Measurements from ENCODE around the gene C18orf63. TPM values are rescaled to one million over a fixed set of nuclear protein-coding genes. Genes with fewer than 3 reads are reported as not detected.

The C18orf63 gene
- total RNA-seq, 2 donors from 2014 or later: not detected

DNA sequence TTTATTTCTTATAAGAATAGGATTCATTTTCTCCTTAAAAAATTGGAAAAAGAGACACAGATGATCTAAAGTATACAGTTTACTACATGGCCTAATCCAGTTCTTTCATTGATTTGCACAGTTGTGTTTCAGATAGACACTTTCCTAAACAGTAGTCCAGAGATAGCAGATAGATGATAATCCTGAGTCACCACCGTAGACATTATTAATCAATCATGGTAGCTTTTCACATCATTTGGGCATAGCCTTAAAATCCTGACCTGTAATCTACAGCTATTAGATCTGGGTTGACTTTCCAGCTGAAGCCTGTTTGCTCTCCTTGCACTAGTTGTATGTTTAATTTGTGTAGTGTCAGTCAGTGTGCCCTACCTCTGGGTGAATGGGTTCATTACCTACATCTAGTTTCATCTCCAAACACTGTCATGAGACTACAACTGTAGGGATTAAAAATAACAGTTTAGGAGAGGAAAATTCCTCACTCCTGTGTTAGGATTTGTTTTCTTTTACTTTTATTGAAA, 14.1 kb downstream of the C18orf63 start:
- Histone ChIP-seq H3K9ac (ENCODE audit: low read depth in 2 of 2, low read length in 2 of 2) (no peak overlapping the region), H3K4me1 (no peaks in the 10 kb centered on the region), H3K9me3 (no peaks in the 10 kb centered on the region), H3K27me3 (no peaks in the 10 kb centered on the region), H3K4me3 (no peak overlapping the region), H3K27ac (no peak overlapping the region), H3K36me3 (no peaks in the 10 kb centered on the region)
- no peak for DNase-seq
- intact Hi-C loops (cut with DNase I): no loop called here
- TF ChIP-seq, protein P1, sequence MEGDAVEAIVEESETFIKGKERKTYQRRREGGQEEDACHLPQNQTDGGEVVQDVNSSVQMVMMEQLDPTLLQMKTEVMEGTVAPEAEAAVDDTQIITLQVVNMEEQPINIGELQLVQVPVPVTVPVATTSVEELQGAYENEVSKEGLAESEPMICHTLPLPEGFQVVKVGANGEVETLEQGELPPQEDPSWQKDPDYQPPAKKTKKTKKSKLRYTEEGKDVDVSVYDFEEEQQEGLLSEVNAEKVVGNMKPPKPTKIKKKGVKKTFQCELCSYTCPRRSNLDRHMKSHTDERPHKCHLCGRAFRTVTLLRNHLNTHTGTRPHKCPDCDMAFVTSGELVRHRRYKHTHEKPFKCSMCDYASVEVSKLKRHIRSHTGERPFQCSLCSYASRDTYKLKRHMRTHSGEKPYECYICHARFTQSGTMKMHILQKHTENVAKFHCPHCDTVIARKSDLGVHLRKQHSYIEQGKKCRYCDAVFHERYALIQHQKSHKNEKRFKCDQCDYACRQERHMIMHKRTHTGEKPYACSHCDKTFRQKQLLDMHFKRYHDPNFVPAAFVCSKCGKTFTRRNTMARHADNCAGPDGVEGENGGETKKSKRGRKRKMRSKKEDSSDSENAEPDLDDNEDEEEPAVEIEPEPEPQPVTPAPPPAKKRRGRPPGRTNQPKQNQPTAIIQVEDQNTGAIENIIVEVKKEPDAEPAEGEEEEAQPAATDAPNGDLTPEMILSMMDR (IDR thresholded peaks at IDR 0.05): no peak

DNA sequence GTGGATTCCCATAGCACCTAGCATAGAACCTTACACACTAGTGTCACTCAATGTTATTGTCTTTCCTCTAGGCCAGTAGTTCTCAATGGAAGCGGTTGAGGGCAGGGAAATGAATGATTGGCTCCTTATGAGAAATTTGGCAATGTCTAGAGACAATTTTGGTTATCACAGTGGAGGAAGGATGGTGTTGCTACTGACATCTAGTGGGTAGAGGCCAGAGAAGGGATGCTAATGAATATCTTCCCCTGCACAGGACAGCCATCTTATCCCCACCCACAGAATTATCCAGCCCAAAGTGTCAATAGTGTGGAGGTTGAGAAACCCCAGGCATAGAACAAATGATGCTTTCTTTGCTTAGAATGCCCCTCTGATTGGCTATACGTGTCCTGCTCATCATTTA, 15.8 kb downstream of the C18orf63 start:
- no peak for DNase-seq
- no peaks in the 10 kb centered on the region for H3K9me3 ChIP-seq
- H3K4me1 ChIP-seq: no peaks in the 10 kb centered on the region
- intact Hi-C loops (cut with DNase I): no loop called here
- no peaks in the 10 kb centered on the region for H3K27me3 ChIP-seq
- H3K27ac ChIP-seq: no peak overlapping the region
- H3K9ac ChIP-seq (ENCODE audit: low read depth in 2 of 2, low read length in 2 of 2): no peak overlapping the region
- no peak overlapping the region for H3K4me3 ChIP-seq
- TF ChIP-seq, protein P1 (IDR thresholded peaks at IDR 0.05): no peak
- no peaks in the 10 kb centered on the region for H3K36me3 ChIP-seq

DNA sequence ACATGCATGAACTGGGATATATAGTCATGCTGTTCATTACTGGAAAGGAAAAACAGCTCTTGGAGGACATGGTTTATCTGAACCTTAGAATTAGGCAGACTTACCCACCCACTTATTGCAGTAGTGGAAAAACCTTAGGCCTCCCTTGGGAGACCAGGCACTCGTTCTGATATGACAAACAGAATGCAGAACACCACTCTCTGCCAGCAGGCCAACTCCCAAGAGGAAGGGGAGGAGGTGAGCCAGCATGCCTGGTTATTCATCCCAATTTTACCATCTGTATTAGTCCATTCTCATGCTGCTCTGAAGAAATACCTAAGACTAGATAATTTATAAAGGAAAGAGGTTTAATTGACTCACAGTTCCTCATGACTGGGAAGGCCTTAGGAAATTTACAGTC, 17.5 kb downstream of the C18orf63 start:
- Histone ChIP-seq H3K9ac (ENCODE audit: low read depth in 2 of 2, low read length in 2 of 2) (no peak overlapping the region), H3K27me3 (no peaks in the 10 kb centered on the region), H3K36me3 (no peaks in the 10 kb centered on the region), H3K4me3 (no peak overlapping the region), H3K27ac (no peak overlapping the region), H3K4me1 (no peaks in the 10 kb centered on the region), H3K9me3 (no peaks in the 10 kb centered on the region)
- DNase-seq: no peak
- TF ChIP-seq, protein P1 (IDR thresholded peaks at IDR 0.05): no peak
- intact Hi-C loops (cut with DNase I): no loop called here

DNA sequence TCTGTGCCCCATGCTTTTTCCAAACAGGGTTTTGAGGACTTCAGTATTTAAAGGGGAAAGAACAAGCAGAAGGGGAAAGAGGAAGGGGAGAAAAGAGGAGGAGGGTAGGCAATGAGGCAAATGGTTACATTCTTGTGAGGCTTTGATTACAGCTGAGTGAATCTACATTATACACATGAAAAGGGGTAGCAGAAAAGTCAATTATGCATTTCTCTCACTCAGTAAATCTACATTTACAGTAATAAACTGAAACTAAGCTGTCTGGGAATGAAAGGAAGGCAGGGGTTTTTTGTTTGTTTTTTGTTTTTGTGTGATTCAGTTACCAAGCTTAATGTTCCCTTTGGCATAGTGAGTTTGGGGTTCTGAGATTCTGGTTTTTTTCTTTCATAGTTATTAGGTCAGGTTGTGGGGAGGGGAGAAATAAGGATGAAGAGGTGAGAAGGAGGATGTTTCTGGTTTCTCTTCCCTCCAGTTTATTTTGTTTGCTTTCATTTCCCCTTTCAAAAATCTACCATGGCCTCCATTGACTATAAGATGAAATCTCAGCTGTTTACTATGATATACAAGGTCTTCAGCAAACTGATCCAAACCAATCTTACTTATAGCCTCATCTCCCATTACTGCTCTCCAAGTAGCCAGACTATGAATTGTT, 18.7 kb downstream of the C18orf63 start:
- TF ChIP-seq, protein P1 (IDR thresholded peaks at IDR 0.05): no peak
- no peak overlapping the region for H3K4me3 ChIP-seq
- intact Hi-C loops (cut with DNase I): no loop called here
- no peak overlapping the region for H3K27ac ChIP-seq
- no peaks in the 10 kb centered on the region for H3K27me3 ChIP-seq
- H3K9me3 ChIP-seq: no peaks in the 10 kb centered on the region
- H3K36me3 ChIP-seq: no peaks in the 10 kb centered on the region
- no peaks in the 10 kb centered on the region for H3K4me1 ChIP-seq
- no peak for DNase-seq
- no peak overlapping the region for H3K9ac ChIP-seq (ENCODE audit: low read depth in 2 of 2, low read length in 2 of 2)

DNA sequence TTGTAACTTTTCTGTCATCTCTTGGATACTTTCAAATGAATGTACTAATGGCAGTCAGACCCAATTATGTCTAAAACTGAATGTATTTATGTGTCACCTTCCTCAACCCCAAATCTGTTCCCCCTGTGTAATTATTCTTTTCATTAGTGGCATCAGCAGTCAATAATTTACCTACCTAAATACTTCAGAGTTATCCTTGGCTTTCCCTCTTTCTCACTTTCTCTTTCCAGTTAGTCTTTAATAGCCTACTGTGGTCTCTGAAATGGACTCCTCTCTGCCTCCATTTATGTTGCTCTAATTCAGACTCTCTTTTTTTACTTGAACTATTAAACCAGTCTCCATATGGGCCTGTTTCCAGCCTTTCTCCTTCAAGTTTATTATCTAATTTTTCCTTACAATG, 21.0 kb downstream of the C18orf63 start:
- no peaks in the 10 kb centered on the region for H3K4me1 ChIP-seq
- intact Hi-C loops (cut with DNase I): no loop called here
- TF ChIP-seq, protein P1 (IDR thresholded peaks at IDR 0.05): no peak

More for the DNA sequence above, 21.0 kb downstream of the C18orf63 start:
- no peak overlapping the region for H3K9ac ChIP-seq (ENCODE audit: low read depth in 2 of 2, low read length in 2 of 2)
- H3K27ac ChIP-seq: no peak overlapping the region
- no peaks in the 10 kb centered on the region for H3K36me3 ChIP-seq
- H3K27me3 ChIP-seq: no peaks in the 10 kb centered on the region
- no peak for DNase-seq
- no peak overlapping the region for H3K4me3 ChIP-seq
- no peaks in the 10 kb centered on the region for H3K9me3 ChIP-seq

Data from colonic mucosa (tissue), 4 donors.